Keratinocyte (primary cell): ENCODE data around the gene MMP24OS. TPM values are rescaled to one million over a fixed set of nuclear protein-coding genes. Genes with fewer than 3 reads are reported as not detected.

Experiments used
- DNase-seq: peaks from one replicate; pipeline ENCODE4 v3.0.0-alpha.2; 2011; ENCODE audit warnings: low read depth, missing footprints, low spot score
- FAIRE-seq: peaks from 2 replicates; lab custom pipeline; 2011; peaks lifted over from hg19 to GRCh38; lab: Jason Lieb, UNC
- H2AFZ ChIP-seq: 2 replicates; pipeline ENCODE4 v1.6.0; 2012; ENCODE audit warnings: low read length, control low read depth, inconsistent platforms; ENCODE audit not compliant: control insufficient read depth
- H3K27ac ChIP-seq: 2 replicates; pipeline ENCODE4 v1.5.1; 2011; ENCODE audit warnings: low read length; ENCODE audit not compliant: control insufficient read depth, insufficient read depth
- H3K27me3 ChIP-seq: 3 replicates; pipeline ENCODE4 v1.6.0; 2011; ENCODE audit warnings: low read length; ENCODE audit not compliant: control insufficient read depth, insufficient read depth; ENCODE audit errors: extremely low read depth
- H3K36me3 ChIP-seq, 2 experiments: 2 replicates in 1 of 2; 3 replicates in 1 of 2; pipeline ENCODE4 v1.5.1; 2011; ENCODE audit warnings: low read length in 2 of 2, mild to moderate bottlenecking in 1 of 2; ENCODE audit not compliant: control insufficient read depth in 2 of 2, insufficient read depth in 2 of 2; ENCODE audit errors: extremely low read depth in 1 of 2
- H3K4me1 ChIP-seq: 3 replicates; pipeline ENCODE4 v1.5.1; 2011; ENCODE audit warnings: low read length; ENCODE audit not compliant: control insufficient read depth, insufficient read depth; ENCODE audit errors: extremely low read depth
- H3K4me2 ChIP-seq: 3 replicates; pipeline ENCODE4 v1.6.0; 2011; ENCODE audit warnings: low read depth, low read length; ENCODE audit not compliant: control insufficient read depth, insufficient read depth; ENCODE audit errors: extremely low read depth
- H3K4me3 ChIP-seq, 3 experiments: fragments of 200-600 bp in 1 of 3; sonication (generic) in 1 of 3; 2 replicates in 2 of 3; 3 replicates in 1 of 3; pipeline ENCODE4 v1.5.1; 2011 to 2016; ENCODE audit warnings: low read length in 3 of 3, mild to moderate bottlenecking in 3 of 3, control low read depth in 2 of 3, inconsistent platforms in 1 of 3, low read depth in 1 of 3, mixed read lengths in 1 of 3, mixed run types in 1 of 3, moderate library complexity in 1 of 3; ENCODE audit not compliant: control insufficient read depth in 2 of 3, insufficient read depth in 2 of 3; ENCODE audit errors: extremely low read depth in 1 of 3
- H3K79me2 ChIP-seq: 2 replicates; pipeline ENCODE4 v1.6.0; 2012; ENCODE audit warnings: low read length; ENCODE audit not compliant: control insufficient read depth, insufficient read depth
- H3K9ac ChIP-seq: 3 replicates; pipeline ENCODE4 v1.6.0; 2011; ENCODE audit warnings: low read length; ENCODE audit not compliant: control insufficient read depth, insufficient read depth; ENCODE audit errors: extremely low read depth
- H3K9me1 ChIP-seq: 3 replicates; pipeline ENCODE4 v1.6.0; 2011; ENCODE audit warnings: low read length; ENCODE audit not compliant: control insufficient read depth, insufficient read depth; ENCODE audit errors: extremely low read depth
- H3K9me3 ChIP-seq: 2 replicates; pipeline ENCODE4 v1.5.1; 2012; ENCODE audit warnings: low read depth, low read length; ENCODE audit not compliant: control insufficient read depth
- H4K20me1 ChIP-seq: 3 replicates; pipeline ENCODE4 v1.6.0; 2011; ENCODE audit warnings: low read length; ENCODE audit not compliant: control insufficient read depth, insufficient read depth; ENCODE audit errors: extremely low read depth
- CTCF ChIP-seq, 3 experiments: IDR thresholded peaks in 1 of 3; conservative IDR thresholded peaks in 1 of 3; optimal IDR thresholded peaks in 1 of 3; 2 replicates in 2 of 3; 3 replicates in 1 of 3; pipeline versions ENCODE3 to v1.5.1; 2011; ENCODE audit warnings: low read length in 3 of 3, mild to moderate bottlenecking in 3 of 3, moderate library complexity in 2 of 3, control low read depth in 1 of 3, inconsistent platforms in 1 of 3; ENCODE audit not compliant: insufficient read depth in 2 of 3; ENCODE audit errors: extremely low read depth in 1 of 3
- EZH2 ChIP-seq: IDR thresholded peaks from one replicate; pipeline ENCODE4 v1.6.1; 2012; ENCODE audit warnings: inconsistent platforms, mild to moderate bottlenecking, low read length, moderate library complexity
- dilution Hi-C: fragments of 300-500 bp; cut with MboI; formaldehyde crosslinking; loops from one replicate; pipeline ENCODE4 v1.7.0; 2020; ENCODE audit warnings: low sequenced_read_pairs; ENCODE audit not compliant: extremely low pct_ligation_motif_present
- polyA plus RNA-seq, 5 experiments: library from polyadenylated mRNA; depleted of rRNA in 3 of 5; stranded (reverse) in 3 of 5; stranded (forward) in 1 of 5; unstranded in 1 of 5; fragments of >200 nt; gene quantifications; 1 replicate in 1 of 5; 2 replicates in 3 of 5; 3 replicates in 1 of 5; pipeline versions ENCODE4 v1.2.1 to v1.2.3, GENCODE V29; 2011 to 2012; ENCODE audit warnings: missing spikeins in 2 of 5, low read depth in 1 of 5, low replicate concordance in 1 of 5

Gene MMP24OS
- polyA plus RNA-seq, 1 donor (not counting 4 experiments of a cell fraction or from before 2014, with no cell fraction given) = 19.5 TPM

GRCh38 chr20:35269055-35269781 lies 8.7 kb downstream of the MMP24OS start:
- H2AFZ ChIP-seq = no peak overlapping the region
- no peaks in the 10 kb centered on the region for H3K9me1 ChIP-seq
- H3K27me3 ChIP-seq = no peaks in the 10 kb centered on the region
- no peaks in the 10 kb centered on the region for H3K4me1 ChIP-seq
- H3K36me3 ChIP-seq = peaks cover 0 to 12% of the 10 kb centered on the region in 2 experiments
- no peaks in the 10 kb centered on the region for H4K20me1 ChIP-seq
- H3K9me3 ChIP-seq = no peaks in the 10 kb centered on the region
- no peak overlapping the region for H3K9ac ChIP-seq
- dilution Hi-C loops = no loop called here
- peak; percentile 51 for FAIRE-seq
- no peak overlapping the region for H3K27ac ChIP-seq
- H3K4me2 ChIP-seq = no peak overlapping the region
- no peak overlapping the region for H3K4me3 ChIP-seq
- DNase-seq = no peak
- TF ChIP-seq EZH2 (no peak), CTCF (optimal IDR thresholded peaks at IDR 0.05 in 1 of 3, IDR thresholded peaks at IDR 0.05 in 1 of 3, conservative IDR thresholded peaks at IDR 0.05 in 1 of 3; ENCODE audit: extremely low read depth in 1 of 3, insufficient read depth in 2 of 3, low read length in 3 of 3) (peak; percentile 74 to 95 (median 90))
- H3K79me2 ChIP-seq = no peaks in the 10 kb centered on the region

GRCh38 chr20:35267092-35267491 lies 10.8 kb downstream of the MMP24OS start:
- no peak for TF ChIP-seq EZH2
- no peak for TF ChIP-seq CTCF (optimal IDR thresholded peaks at IDR 0.05 in 1 of 3, IDR thresholded peaks at IDR 0.05 in 1 of 3, conservative IDR thresholded peaks at IDR 0.05 in 1 of 3; ENCODE audit: extremely low read depth in 1 of 3, insufficient read depth in 2 of 3, low read length in 3 of 3)
- no peak overlapping the region for H3K27ac ChIP-seq
- H3K9ac ChIP-seq = no peak overlapping the region
- no peaks in the 10 kb centered on the region for H3K9me3 ChIP-seq
- dilution Hi-C loops = no loop called here
- no peaks in the 10 kb centered on the region for H3K79me2 ChIP-seq
- FAIRE-seq = no peak
- no peak for DNase-seq
- no peaks in the 10 kb centered on the region for H3K9me1 ChIP-seq
- H4K20me1 ChIP-seq = no peaks in the 10 kb centered on the region
- no peak overlapping the region for H3K4me2 ChIP-seq
- H3K36me3 ChIP-seq = peaks cover 0 to 15% of the 10 kb centered on the region in 2 experiments
- no peaks in the 10 kb centered on the region for H3K4me1 ChIP-seq
- no peak overlapping the region for H3K4me3 ChIP-seq
- no peak overlapping the region for H2AFZ ChIP-seq
- H3K27me3 ChIP-seq = no peaks in the 10 kb centered on the region
